SKM-1 (cell line): Measurements from ENCODE around the gene MSANTD1.

ENCODE experiments used
- DNase-seq: peaks from one replicate; lab custom pipeline; 2025; ENCODE audit not compliant: unreplicated experiment; lab: John Stamatoyannopoulos, UW

Gene MSANTD1

GRCh38 chr4:3248811-3249661 lies at the start of gene MSANTD1:
MSANTD1 (plus strand) TSS chr4:3249159; CDS start chr4:3249223, 64 bp downstream.
- DNase-seq, result no peak

DNA sequence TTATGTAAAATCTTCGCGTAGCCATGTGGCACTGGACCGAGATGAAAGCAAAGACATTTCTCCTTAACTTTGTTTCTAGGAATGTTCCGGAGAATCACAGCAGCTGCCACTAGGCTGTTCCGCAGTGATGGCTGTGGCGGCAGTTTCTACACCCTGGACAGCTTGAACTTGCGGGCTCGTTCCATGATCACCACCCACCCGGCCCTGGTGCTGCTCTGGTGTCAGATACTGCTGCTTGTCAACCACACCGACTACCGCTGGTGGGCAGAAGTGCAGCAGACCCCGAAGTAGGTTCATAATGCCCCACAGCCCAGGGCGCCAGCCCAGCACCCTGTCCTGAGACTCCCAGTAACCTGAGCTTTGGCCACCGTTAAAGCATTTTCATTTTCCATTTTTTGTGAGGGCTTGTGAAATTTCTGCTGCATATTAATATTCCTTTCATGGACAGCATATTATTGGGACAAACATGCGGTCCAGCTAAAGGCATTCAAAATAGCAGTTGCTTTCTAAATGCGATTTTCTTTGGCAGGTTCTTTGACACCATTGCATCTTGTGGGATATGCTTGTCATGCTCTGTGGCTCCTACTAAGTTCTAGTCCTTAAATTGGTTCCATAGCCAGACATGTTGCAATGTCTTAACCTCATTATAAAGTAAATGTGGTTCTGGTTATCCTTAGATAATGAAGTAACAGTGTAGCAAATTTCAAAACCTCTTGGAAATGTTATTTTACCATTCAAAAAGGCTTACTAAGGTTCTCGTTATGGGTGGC lies 49.1 kb upstream of the MSANTD1 start:
- DNase-seq, result no peak

DNA sequence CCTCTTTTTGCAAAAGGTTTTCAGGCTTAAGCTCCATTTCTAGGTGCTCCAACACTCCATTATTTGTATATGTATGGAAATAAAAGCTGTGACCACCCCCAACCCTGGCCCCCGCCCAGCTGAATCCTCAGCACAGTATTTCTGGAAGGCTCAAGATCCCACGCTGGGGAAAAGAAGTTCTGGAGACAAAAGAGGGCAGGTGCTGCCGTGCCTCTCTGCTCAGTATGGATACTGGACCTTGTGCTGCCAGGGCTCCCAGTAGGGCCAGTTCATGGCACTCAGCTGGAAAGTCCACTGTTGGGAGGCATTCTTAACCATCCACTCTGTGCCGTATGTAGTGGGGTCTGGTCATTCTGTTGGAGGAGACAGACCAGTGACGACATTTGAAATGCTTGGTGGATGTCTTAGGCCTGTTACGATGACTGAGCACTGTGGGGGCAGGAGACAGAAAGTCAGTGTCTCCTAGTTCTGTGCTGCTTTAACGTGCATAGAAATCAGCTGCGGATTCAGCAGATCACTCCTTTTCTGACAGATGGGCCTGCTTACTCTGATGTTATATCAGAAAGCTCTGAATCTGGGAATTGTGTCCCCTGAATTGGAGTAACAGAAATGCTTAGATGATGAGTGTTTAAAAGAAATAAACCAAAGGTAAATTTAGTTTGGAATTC lies 48.4 kb upstream of the MSANTD1 start:
- no peak for DNase-seq

- DNase-seq, result no peak
These were observed 46.9 kb upstream of the MSANTD1 start for GRCh38 chr4:3201718-3202702.

DNA sequence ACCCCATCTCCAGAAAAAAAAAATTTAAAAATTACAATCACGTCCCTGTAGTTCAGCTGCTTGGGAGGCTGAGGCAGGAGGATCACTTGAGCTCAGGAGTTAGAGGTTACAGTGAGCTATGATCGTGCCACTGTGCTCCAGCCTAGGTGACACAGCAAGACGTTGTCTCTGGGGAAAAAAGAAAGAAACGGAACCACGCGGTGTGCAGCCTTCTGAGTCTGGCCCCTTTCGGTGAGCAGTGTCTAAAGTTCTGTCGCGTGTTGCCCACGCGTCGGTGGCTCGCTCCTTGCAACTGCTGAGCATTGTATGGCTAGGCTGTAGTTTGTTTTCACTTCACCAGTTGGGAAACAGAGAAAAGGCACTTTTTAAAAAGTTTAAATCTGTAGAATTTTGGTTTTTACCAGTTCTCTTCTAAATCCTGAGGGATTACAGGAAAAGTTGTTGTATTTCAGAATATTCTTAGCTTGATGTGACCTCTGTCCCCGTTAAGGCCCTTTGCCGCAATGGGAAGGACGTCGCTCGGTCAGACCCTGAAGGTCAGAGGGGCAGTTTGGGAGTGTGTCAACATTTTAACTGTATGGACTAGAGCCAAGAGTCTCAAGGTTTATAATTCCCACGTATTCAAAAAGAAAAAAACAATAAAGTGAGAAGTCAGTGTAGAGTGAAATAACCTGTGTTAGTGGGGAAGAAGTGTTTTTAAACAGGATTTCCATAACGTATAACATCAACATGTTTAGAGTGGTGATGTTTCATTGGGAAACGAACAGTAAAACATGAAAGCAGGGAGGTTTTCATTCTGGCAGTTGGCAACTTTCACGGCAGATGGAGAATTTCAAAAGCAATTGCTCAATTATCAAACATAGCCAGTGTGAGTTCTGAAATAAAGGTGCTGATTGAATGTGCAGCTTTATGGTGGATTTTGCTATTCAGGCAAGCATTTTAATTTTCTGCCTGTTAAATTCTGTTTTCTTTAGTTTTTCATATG lies 45.8 kb upstream of the MSANTD1 start:
- DNase-seq, result no peak

DNA sequence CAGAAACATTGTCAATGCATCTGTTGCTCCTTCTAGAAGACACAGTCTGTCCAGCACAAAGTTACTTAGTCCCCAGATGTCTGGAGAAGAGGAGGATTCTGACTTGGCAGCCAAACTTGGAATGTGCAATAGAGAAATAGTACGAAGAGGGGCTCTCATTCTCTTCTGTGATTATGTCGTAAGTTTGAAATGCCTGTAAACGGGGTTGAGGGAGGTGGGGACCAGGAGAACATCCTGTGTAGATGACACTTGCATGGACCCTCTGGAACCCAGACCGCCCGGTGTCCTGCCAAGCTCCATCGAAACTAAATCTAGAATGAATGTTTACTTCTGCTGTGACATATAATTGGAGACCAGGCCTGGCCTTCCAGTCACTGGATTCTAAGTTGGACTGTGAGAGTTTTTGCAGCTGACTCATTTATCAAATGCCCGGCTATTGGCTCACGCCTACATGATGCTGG lies 45.0 kb upstream of the MSANTD1 start:
- no peak for DNase-seq

DNA sequence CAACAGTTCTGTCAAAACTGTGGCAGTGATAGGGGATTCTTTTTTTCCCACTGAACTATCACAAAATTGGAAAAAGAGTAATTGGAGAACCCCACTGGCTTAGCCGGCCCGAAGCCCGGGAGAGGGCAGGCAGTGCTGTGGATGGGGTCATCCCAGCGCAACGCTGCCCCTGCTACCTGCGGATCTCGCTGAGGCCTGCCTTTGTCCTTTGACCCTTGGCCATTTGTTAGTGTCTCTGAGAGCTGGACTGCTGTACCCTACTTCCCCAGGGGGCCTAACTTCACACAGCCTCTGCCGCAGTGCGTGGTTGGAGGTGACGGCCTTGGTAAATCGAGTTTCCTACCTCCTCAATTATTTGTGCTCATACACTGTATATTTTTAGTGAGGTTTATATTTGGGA lies 43.0 kb upstream of the MSANTD1 start:
- no peak for DNase-seq

- no peak for DNase-seq
These were observed 42.4 kb upstream of the MSANTD1 start for GRCh38 chr4:3206439-3207100.

DNA sequence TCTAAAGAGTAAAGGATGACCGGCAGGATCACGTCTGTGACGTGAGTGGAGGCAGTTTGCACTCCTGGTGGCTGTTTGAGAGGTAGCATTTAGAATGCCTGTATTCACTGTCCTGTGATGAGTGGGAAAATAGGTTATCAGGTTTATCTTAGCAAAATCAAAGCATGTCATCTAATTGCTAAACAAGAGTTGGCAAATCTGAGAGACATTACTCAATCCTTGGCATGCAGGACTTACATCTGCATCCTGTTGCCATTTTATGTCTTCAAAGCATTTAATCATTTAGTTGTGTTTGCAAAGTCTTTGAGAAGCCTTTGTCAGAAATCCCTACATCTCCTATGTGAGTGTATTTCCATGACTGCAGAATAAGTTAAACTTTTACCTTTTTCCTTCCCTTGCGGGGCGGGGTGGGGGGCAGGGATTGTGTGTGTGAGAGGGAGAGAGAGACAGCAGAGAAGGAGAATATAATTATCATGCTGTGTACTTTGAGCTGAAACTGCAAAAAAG lies 41.4 kb upstream of the MSANTD1 start:
- DNase-seq, result no peak

- DNase-seq, result no peak
These were observed 40.1 kb upstream of the MSANTD1 start for GRCh38 chr4:3208826-3209225.

GRCh38 chr4:3209551-3210325 lies 39.2 kb upstream of the MSANTD1 start:
- no peak for DNase-seq

- DNase-seq, result no peak
These were observed 38.5 kb upstream of the MSANTD1 start for GRCh38 chr4:3210467-3210866.

DNA sequence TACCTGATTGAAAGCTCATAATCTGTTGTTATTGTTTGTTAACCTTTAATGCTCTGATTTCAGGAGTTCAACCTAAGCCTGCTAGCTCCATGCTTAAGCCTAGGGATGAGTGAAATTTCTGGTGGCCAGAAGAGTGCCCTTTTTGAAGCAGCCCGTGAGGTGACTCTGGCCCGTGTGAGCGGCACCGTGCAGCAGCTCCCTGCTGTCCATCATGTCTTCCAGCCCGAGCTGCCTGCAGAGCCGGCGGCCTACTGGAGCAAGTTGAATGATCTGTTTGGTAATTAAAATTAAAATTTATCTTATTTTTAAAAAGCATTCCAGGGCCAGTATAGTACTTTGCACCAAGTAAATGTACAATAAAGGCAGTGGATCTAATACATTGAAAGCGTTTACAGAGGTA lies 37.1 kb upstream of the MSANTD1 start:
- DNase-seq, result no peak

- DNase-seq, result no peak
These were observed 36.4 kb upstream of the MSANTD1 start for GRCh38 chr4:3212391-3213105.

DNA sequence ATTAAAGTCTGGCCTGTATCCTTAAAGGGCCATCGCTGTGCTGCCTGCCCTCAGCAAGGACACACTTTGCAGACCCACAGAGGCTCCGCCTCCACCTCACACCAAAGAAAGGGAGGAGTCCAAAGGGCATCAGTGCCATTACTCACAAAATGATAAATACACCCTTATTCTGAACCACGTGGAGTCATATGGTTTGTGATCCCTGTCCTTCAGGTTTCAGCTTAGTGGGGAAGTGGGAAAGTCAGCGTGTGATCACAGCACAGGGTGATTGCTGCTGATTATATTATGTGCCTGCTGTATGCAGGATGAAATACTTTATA lies 35.9 kb upstream of the MSANTD1 start:
- DNase-seq, result no peak

DNA sequence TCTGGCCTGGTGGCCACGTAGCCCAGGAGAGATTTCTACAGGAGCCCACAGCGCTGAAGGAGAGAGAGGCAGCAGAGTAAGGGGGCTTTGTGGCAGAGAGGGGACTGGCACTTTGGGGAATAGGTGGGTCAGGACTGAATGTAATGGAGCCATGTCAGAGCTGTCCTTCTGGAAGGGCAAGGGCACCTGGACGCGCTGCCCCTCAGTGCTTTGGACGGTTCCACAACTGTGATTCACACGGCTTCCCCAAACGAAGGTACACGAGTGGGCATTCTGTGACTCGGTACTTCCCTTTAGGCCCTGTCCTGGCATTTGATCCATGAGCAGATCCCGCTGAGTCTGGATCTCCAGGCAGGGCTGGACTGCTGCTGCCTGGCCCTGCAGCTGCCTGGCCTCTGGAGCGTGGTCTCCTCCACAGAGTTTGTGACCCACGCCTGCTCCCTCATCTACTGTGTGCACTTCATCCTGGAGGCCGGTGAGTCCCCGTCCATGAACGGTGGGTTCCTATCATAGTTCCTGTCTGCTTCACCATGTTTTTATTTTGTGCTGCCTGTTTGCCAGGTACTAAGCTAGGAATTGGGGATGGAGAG lies 35.2 kb upstream of the MSANTD1 start:
- DNase-seq, result no peak

GRCh38 chr4:3215256-3215655 lies 33.7 kb upstream of the MSANTD1 start:
- DNase-seq, result no peak
